CD4-positive, alpha-beta T cell treated with Interferon gamma for 1 hour (primary cell): ENCODE data around the gene SESTD1.
"Not testable (repeated sequence)": the region's sequence is repeated elsewhere in the genome, so short reads cannot be mapped to it uniquely, and the experiment has no call there.

Experiments used
- DNase-seq: peaks from one replicate; pipeline ENCODE4 v3.0.0-alpha.2; 2020

The SESTD1 gene

GRCh38 chr2:179266271-179266670 is 1.6 kb upstream of the SESTD1 start:
- no peak for DNase-seq

GRCh38 chr2:179265082-179265510 is 464 bp upstream of the SESTD1 start:
- DNase-seq, result peak; percentile 1

GRCh38 chr2:179263446-179264367 is 925 bp downstream of the SESTD1 start:
- DNase-seq, result peak; percentile 4

GRCh38 chr2:179263015-179263414 is 1.6 kb downstream of the SESTD1 start:
- DNase-seq, result no peak

GRCh38 chr2:179262077-179262660 is 2.5 kb downstream of the SESTD1 start:
- no peak for DNase-seq

GRCh38 chr2:179261151-179261825 is 3.3 kb downstream of the SESTD1 start:
- no peak for DNase-seq

GRCh38 chr2:179260224-179260623 is 4.4 kb downstream of the SESTD1 start:
- DNase-seq, result no peak

- DNase-seq, result no peak
Measured at GRCh38 chr2:179255129-179255528, 9.5 kb downstream of the SESTD1 start.

- DNase-seq, result no peak
Measured at GRCh38 chr2:179253226-179253625, 11.4 kb downstream of the SESTD1 start.

GRCh38 chr2:179252423-179252822 is 12.2 kb downstream of the SESTD1 start:
- no peak for DNase-seq

- DNase-seq, result no peak
Measured at GRCh38 chr2:179251870-179252269, 12.8 kb downstream of the SESTD1 start.

- DNase-seq, result no peak
Measured at GRCh38 chr2:179250848-179251504, 13.7 kb downstream of the SESTD1 start.

- no peak for DNase-seq
Measured at GRCh38 chr2:179250095-179250494, 14.5 kb downstream of the SESTD1 start.

- no peak for DNase-seq
Measured at GRCh38 chr2:179248024-179248348, 16.6 kb downstream of the SESTD1 start.

GRCh38 chr2:179247318-179248023 is 17.2 kb downstream of the SESTD1 start:
- no peak for DNase-seq

- DNase-seq, result not testable (repeated sequence)
Measured at GRCh38 chr2:179245843-179246242, 18.8 kb downstream of the SESTD1 start.

GRCh38 chr2:179243046-179243445 is 21.6 kb downstream of the SESTD1 start:
- DNase-seq, result no peak

GRCh38 chr2:179240481-179241451 is 23.9 kb downstream of the SESTD1 start:
- no peak for DNase-seq

GRCh38 chr2:179239838-179240237 is 24.8 kb downstream of the SESTD1 start:
- DNase-seq, result no peak

GRCh38 chr2:179239195-179239594 is 25.4 kb downstream of the SESTD1 start:
- no peak for DNase-seq

- no peak for DNase-seq
Measured at GRCh38 chr2:179238027-179238426, 26.6 kb downstream of the SESTD1 start.
